WTC11 (cell line): ENCODE measurements around the gene SPOPL. TPM values are rescaled to one million over a fixed set of nuclear protein-coding genes. Genes with fewer than 3 reads are reported as not detected.
A peak's percentile ranks its signal among the peaks of the same experiment; 100 is the strongest.

Experiments used
- ATAC-seq: fragments of 200-7000 bp; cut with Tn5 transposase; 2 replicates; pipeline ENCODE4 v1.10.0; 2021; ENCODE audit warnings: mild to moderate bottlenecking, moderate library complexity
- CTCF ChIA-PET: fragments of 300-600 bp; sonication (Branson Sonifier 250); formaldehyde crosslinking; loops from one replicate; lab custom pipeline; 2021; ENCODE audit warnings: antibody characterized with exemption; lab: Charles Lee
- POLR2A ChIA-PET: fragments of 350-600 bp; sonication (Branson Sonifier 250); formaldehyde crosslinking; loops from one replicate; lab custom pipeline; 2021; ENCODE audit warnings: antibody characterized with exemption; lab: Charles Lee
- DNase-seq: peaks from one replicate; pipeline ENCODE4 v3.0.0; 2021; ENCODE audit warnings: low spot score
- H3K27ac Mint-ChIP-seq: 2 replicates; pipeline ENCODE4 v1.8.0; 2021; ENCODE audit warnings: mixed read lengths
- H3K27me3 Mint-ChIP-seq: 2 replicates; pipeline ENCODE4 v1.8.0; 2021; ENCODE audit warnings: low read depth, mild to moderate bottlenecking, moderate library complexity, mixed read lengths
- H3K36me3 Mint-ChIP-seq: 2 replicates; pipeline ENCODE4 v1.8.0; 2021; ENCODE audit warnings: mixed read lengths
- H3K4me1 Mint-ChIP-seq: 2 replicates; pipeline ENCODE4 v1.8.0; 2022; ENCODE audit warnings: mixed read lengths
- H3K4me3 Mint-ChIP-seq: 2 replicates; pipeline ENCODE4 v1.8.0; 2021; ENCODE audit warnings: mild to moderate bottlenecking, moderate library complexity, mixed read lengths
- H3K9me3 Mint-ChIP-seq: 2 replicates; pipeline ENCODE4 v1.8.0; 2021; ENCODE audit warnings: mixed read lengths
- CBFB ChIP-seq: sonication (generic); formaldehyde crosslinking; IDR thresholded peaks from 2 replicates; pipeline ENCODE4 v1.8.1; 2022; ENCODE audit warnings: mild to moderate bottlenecking, low read depth, missing genetic modification reagents
- ELF4 ChIP-seq: sonication (generic); formaldehyde crosslinking; IDR thresholded peaks from 2 replicates; pipeline ENCODE4 v1.8.1; 2022; ENCODE audit warnings: low read depth, mild to moderate bottlenecking, moderate library complexity, missing genetic modification reagents
- FOXP1 ChIP-seq: sonication (generic); formaldehyde crosslinking; IDR thresholded peaks from 2 replicates; pipeline ENCODE4 v1.8.0; 2022; ENCODE audit warnings: missing genetic modification reagents, mild to moderate bottlenecking, moderate library complexity, borderline replicate concordance
- GABPB1 ChIP-seq: sonication (generic); formaldehyde crosslinking; IDR thresholded peaks from 2 replicates; pipeline ENCODE4 v1.8.1; 2023; ENCODE audit warnings: mild to moderate bottlenecking, missing genetic modification reagents
- GRHL2 ChIP-seq: fragments of 250-450 bp; sonication (Bioruptor Pico); IDR thresholded peaks from 2 replicates; pipeline ENCODE4 v1.8.0; 2022; ENCODE audit warnings: mild to moderate bottlenecking, moderate library complexity; ENCODE audit not compliant: insufficient replicate concordance, severe bottlenecking
- KAT7 ChIP-seq: sonication (generic); formaldehyde crosslinking; IDR thresholded peaks from 2 replicates; pipeline ENCODE4 v1.8.1; 2023; ENCODE audit warnings: missing genetic modification reagents, mild to moderate bottlenecking, borderline replicate concordance
- RELA ChIP-seq: sonication (generic); formaldehyde crosslinking; IDR thresholded peaks from 2 replicates; pipeline ENCODE4 v1.8.1; 2022; ENCODE audit warnings: missing genetic modification reagents, mild to moderate bottlenecking, borderline replicate concordance
- SOX15 ChIP-seq: fragments of 250-450 bp; sonication (Bioruptor Pico); IDR thresholded peaks from 2 replicates; pipeline ENCODE4 v1.9.0; 2021; ENCODE audit warnings: mild to moderate bottlenecking
- TCF7 ChIP-seq: sonication (generic); formaldehyde crosslinking; IDR thresholded peaks from 2 replicates; pipeline ENCODE4 v1.8.0; 2022; ENCODE audit warnings: mild to moderate bottlenecking, low read depth, missing genetic modification reagents, moderate library complexity
- ZNF317 ChIP-seq: sonication (generic); formaldehyde crosslinking; IDR thresholded peaks from 2 replicates; pipeline ENCODE4 v1.8.1; 2023; ENCODE audit warnings: low read depth, mild to moderate bottlenecking, moderate library complexity, missing genetic modification reagents, borderline replicate concordance
- total RNA-seq: library from RNA; stranded (reverse); gene quantifications from 3 replicates; pipeline ENCODE4 v1.2.3, GENCODE V29; 2021
- TF ChIP-seq, protein P1 (sequence below): sonication (generic); formaldehyde crosslinking; IDR thresholded peaks from 2 replicates; pipeline ENCODE4 v1.8.0; 2022; ENCODE audit warnings: missing genetic modification reagents
- TF ChIP-seq, protein P2 (sequence below): sonication (generic); formaldehyde crosslinking; IDR thresholded peaks from 2 replicates; pipeline ENCODE4 v1.8.1; 2023; ENCODE audit warnings: mild to moderate bottlenecking, missing genetic modification reagents
- TF ChIP-seq, protein P3 (sequence below): fragments of 250-450 bp; sonication (Bioruptor Pico); IDR thresholded peaks from 2 replicates; pipeline ENCODE4 v1.9.0; 2021; ENCODE audit warnings: mild to moderate bottlenecking
- TF ChIP-seq, protein P4 (sequence below): sonication (generic); formaldehyde crosslinking; IDR thresholded peaks from 2 replicates; pipeline ENCODE4 v1.8.1; 2022; ENCODE audit warnings: missing genetic modification reagents, borderline replicate concordance
- TF ChIP-seq, protein P5 (sequence below): sonication (generic); formaldehyde crosslinking; IDR thresholded peaks from 2 replicates; pipeline ENCODE4 v1.8.0; 2022; ENCODE audit warnings: mild to moderate bottlenecking, missing genetic modification reagents
- TF ChIP-seq, protein P6 (sequence below): sonication (generic); formaldehyde crosslinking; IDR thresholded peaks from 2 replicates; pipeline ENCODE4 v1.8.1; 2022; ENCODE audit warnings: low read depth, missing genetic modification reagents, borderline replicate concordance

The SPOPL gene
- total RNA-seq, 1 experiment from 2014 or later = 13.3 TPM

DNA sequence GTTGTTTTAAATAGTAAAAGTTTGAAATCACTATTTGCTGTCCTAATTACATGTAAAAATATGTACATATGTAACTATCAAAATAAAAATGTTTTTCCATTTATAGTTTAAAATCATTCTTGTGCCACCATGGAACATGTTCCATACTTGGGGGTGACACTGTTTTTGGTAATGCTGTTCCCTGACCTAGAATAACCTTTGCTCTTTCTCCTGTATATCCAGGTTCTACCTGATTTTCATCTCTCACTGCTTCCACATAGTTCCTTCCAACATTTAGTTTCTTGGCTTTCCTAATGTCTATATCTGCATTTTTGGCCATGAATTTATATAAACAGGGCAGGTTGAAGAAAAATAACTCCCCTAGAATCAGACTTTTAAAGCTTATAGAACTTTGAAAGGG lies 2.5 kb downstream of the SPOPL start (continued):
- TF ChIP-seq, protein P1, sequence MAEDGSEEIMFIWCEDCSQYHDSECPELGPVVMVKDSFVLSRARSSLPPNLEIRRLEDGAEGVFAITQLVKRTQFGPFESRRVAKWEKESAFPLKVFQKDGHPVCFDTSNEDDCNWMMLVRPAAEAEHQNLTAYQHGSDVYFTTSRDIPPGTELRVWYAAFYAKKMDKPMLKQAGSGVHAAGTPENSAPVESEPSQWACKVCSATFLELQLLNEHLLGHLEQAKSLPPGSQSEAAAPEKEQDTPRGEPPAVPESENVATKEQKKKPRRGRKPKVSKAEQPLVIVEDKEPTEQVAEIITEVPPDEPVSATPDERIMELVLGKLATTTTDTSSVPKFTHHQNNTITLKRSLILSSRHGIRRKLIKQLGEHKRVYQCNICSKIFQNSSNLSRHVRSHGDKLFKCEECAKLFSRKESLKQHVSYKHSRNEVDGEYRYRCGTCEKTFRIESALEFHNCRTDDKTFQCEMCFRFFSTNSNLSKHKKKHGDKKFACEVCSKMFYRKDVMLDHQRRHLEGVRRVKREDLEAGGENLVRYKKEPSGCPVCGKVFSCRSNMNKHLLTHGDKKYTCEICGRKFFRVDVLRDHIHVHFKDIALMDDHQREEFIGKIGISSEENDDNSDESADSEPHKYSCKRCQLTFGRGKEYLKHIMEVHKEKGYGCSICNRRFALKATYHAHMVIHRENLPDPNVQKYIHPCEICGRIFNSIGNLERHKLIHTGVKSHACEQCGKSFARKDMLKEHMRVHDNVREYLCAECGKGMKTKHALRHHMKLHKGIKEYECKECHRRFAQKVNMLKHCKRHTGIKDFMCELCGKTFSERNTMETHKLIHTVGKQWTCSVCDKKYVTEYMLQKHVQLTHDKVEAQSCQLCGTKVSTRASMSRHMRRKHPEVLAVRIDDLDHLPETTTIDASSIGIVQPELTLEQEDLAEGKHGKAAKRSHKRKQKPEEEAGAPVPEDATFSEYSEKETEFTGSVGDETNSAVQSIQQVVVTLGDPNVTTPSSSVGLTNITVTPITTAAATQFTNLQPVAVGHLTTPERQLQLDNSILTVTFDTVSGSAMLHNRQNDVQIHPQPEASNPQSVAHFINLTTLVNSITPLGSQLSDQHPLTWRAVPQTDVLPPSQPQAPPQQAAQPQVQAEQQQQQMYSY = no peak
- TF ChIP-seq, protein P2, sequence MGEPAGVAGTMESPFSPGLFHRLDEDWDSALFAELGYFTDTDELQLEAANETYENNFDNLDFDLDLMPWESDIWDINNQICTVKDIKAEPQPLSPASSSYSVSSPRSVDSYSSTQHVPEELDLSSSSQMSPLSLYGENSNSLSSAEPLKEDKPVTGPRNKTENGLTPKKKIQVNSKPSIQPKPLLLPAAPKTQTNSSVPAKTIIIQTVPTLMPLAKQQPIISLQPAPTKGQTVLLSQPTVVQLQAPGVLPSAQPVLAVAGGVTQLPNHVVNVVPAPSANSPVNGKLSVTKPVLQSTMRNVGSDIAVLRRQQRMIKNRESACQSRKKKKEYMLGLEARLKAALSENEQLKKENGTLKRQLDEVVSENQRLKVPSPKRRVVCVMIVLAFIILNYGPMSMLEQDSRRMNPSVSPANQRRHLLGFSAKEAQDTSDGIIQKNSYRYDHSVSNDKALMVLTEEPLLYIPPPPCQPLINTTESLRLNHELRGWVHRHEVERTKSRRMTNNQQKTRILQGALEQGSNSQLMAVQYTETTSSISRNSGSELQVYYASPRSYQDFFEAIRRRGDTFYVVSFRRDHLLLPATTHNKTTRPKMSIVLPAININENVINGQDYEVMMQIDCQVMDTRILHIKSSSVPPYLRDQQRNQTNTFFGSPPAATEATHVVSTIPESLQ (CRISPR knock-in tag) = no peak
- no peak for TF ChIP-seq ELF4 (CRISPR knock-in tag)
- TF ChIP-seq, protein P3, sequence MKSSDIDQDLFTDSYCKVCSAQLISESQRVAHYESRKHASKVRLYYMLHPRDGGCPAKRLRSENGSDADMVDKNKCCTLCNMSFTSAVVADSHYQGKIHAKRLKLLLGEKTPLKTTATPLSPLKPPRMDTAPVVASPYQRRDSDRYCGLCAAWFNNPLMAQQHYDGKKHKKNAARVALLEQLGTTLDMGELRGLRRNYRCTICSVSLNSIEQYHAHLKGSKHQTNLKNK = no peak
- TF ChIP-seq TCF7 (CRISPR knock-in tag) = no peak
- TF ChIP-seq KAT7 (CRISPR knock-in tag) = no peak
- TF ChIP-seq, all 79 proteins: peak for 0

DNA sequence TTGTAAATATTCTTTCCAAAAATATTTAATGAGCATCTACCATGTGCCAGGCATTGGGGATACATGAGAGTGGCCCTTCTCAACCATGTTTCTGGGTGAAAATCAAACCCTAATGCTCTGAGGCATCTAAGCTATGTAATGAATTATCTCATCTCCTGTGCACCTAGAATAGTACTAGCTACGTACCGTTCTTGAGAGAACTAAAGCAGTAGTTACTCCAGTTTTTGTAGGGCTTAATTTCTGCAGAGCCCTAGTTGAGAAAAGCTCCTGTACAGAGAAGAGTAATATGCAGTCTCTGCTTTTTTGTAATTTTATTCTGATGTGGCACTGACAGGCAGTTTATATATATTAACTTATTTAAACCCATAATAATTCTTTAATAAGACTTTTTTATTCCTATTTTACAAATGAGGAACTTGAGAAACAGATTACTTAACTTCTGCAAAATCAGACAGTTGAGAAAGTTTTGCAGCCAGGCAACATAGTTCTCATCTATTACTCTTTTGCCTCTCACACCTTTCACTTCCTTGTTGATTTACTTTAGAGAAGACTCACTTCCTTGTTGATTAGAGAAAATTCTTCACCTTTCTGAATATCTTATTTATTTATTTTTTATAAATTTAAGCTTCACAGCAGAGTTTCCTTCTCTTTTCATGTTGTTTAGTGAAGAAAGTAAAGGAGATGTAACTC lies 3.1 kb downstream of the SPOPL start:
- TF ChIP-seq RELA (CRISPR knock-in tag) (no peak), TCF7 (CRISPR knock-in tag) (no peak), CBFB (CRISPR knock-in tag) (no peak), GABPB1 (CRISPR knock-in tag) (no peak), ZNF317 (CRISPR knock-in tag) (no peak), GRHL2 (no peak), FOXP1 (no peak), SOX15 (CRISPR knock-in tag) (no peak)
- TF ChIP-seq, protein P1 = no peak
- TF ChIP-seq, protein P4, sequence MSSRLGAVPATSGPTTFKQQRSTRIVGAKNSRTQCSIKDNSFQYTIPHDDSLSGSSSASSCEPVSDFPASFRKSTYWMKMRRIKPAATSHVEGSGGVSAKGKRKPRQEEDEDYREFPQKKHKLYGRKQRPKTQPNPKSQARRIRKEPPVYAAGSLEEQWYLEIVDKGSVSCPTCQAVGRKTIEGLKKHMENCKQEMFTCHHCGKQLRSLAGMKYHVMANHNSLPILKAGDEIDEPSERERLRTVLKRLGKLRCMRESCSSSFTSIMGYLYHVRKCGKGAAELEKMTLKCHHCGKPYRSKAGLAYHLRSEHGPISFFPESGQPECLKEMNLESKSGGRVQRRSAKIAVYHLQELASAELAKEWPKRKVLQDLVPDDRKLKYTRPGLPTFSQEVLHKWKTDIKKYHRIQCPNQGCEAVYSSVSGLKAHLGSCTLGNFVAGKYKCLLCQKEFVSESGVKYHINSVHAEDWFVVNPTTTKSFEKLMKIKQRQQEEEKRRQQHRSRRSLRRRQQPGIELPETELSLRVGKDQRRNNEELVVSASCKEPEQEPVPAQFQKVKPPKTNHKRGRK (CRISPR knock-in tag) = no peak
- TF ChIP-seq, protein P5, sequence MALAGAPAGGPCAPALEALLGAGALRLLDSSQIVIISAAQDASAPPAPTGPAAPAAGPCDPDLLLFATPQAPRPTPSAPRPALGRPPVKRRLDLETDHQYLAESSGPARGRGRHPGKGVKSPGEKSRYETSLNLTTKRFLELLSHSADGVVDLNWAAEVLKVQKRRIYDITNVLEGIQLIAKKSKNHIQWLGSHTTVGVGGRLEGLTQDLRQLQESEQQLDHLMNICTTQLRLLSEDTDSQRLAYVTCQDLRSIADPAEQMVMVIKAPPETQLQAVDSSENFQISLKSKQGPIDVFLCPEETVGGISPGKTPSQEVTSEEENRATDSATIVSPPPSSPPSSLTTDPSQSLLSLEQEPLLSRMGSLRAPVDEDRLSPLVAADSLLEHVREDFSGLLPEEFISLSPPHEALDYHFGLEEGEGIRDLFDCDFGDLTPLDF = no peak
- TF ChIP-seq, protein P6, sequence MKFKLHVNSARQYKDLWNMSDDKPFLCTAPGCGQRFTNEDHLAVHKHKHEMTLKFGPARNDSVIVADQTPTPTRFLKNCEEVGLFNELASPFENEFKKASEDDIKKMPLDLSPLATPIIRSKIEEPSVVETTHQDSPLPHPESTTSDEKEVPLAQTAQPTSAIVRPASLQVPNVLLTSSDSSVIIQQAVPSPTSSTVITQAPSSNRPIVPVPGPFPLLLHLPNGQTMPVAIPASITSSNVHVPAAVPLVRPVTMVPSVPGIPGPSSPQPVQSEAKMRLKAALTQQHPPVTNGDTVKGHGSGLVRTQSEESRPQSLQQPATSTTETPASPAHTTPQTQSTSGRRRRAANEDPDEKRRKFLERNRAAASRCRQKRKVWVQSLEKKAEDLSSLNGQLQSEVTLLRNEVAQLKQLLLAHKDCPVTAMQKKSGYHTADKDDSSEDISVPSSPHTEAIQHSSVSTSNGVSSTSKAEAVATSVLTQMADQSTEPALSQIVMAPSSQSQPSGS (CRISPR knock-in tag) = no peak
- TF ChIP-seq, all 79 proteins: peak for 0
- ChIA-PET CTCF (interaction anchor here (0.6 to 0.8 kb wide), 3 partner anchors 274 to 642 kb away, joined by 3 read pairs; no protein-coding TSS in a partner anchor), POLR2A (no interaction called here)
- Mint-ChIP-seq H3K9me3 (no peaks in the 10 kb centered on the region), H3K4me3 (peak overlapping the region; percentile 95), H3K27me3 (no peaks in the 10 kb centered on the region), H3K4me1 (peaks cover 47% of the 10 kb centered on the region), H3K36me3 (no peaks in the 10 kb centered on the region), H3K27ac (no peak overlapping the region)
- ATAC-seq = no peak
- no peak for DNase-seq
